Measurements from ENCODE around the gene PPP4C.

PPP4C gene

GRCh38 chr16:30083216-30084055 lies 7.6 kb downstream of the PPP4C start:
- TF ChIP-seq REST (IDR thresholded peaks at IDR 0.05; ENCODE audit: insufficient replicate concordance, low read depth): no peak
- TF ChIP-seq GABPA (IDR thresholded peaks at IDR 0.05; ENCODE audit: low read depth): no peak
- TF ChIP-seq POLR2AphosphoS5 (IDR thresholded peaks at IDR 0.05; ENCODE audit: low read depth): no peak
- no peak for TF ChIP-seq SPI1 (IDR thresholded peaks at IDR 0.05; ENCODE audit: borderline replicate concordance, low read depth)
- TF ChIP-seq CTCF (IDR thresholded peaks at IDR 0.05; ENCODE audit: insufficient read depth, low read length): no peak
- Histone ChIP-seq H3K4me3 (replicated peaks; ENCODE audit: insufficient read depth, low read length) (no peak overlapping the region), H3K27me3 (ENCODE audit: insufficient read depth, poor library complexity, severe bottlenecking) (no peaks in the 10 kb centered on the region), H3K27ac (replicated peaks) (no peak overlapping the region)
- DNase-seq (ENCODE audit: low read depth in 1 of 2, low spot score in 1 of 2): no peak

GRCh38 chr16:30084096-30084815 lies 8.5 kb downstream of the PPP4C start:
- TF ChIP-seq REST (IDR thresholded peaks at IDR 0.05; ENCODE audit: insufficient replicate concordance, low read depth) (no peak), CTCF (IDR thresholded peaks at IDR 0.05; ENCODE audit: insufficient read depth, low read length) (no peak), GABPA (IDR thresholded peaks at IDR 0.05; ENCODE audit: low read depth) (no peak), SPI1 (IDR thresholded peaks at IDR 0.05; ENCODE audit: borderline replicate concordance, low read depth) (no peak), POLR2AphosphoS5 (IDR thresholded peaks at IDR 0.05; ENCODE audit: low read depth) (no peak)
- DNase-seq (ENCODE audit: low read depth in 1 of 2, low spot score in 1 of 2): no peak
- Histone ChIP-seq H3K27ac (replicated peaks) (no peak overlapping the region), H3K4me3 (replicated peaks; ENCODE audit: insufficient read depth, low read length) (no peak overlapping the region), H3K27me3 (ENCODE audit: insufficient read depth, poor library complexity, severe bottlenecking) (no peaks in the 10 kb centered on the region)

- no peak for DNase-seq (ENCODE audit: low read depth in 1 of 2, low spot score in 1 of 2)
- H3K4me3 ChIP-seq (replicated peaks; ENCODE audit: insufficient read depth, low read length): no peak overlapping the region
- H3K27ac ChIP-seq (replicated peaks): no peak overlapping the region
- no peak for TF ChIP-seq REST (IDR thresholded peaks at IDR 0.05; ENCODE audit: insufficient replicate concordance, low read depth)
- TF ChIP-seq GABPA (IDR thresholded peaks at IDR 0.05; ENCODE audit: low read depth): no peak
- no peak for TF ChIP-seq SPI1 (IDR thresholded peaks at IDR 0.05; ENCODE audit: borderline replicate concordance, low read depth)
- TF ChIP-seq POLR2AphosphoS5 (IDR thresholded peaks at IDR 0.05; ENCODE audit: low read depth): no peak
- no peak for TF ChIP-seq CTCF (IDR thresholded peaks at IDR 0.05; ENCODE audit: insufficient read depth, low read length)
- no peaks in the 10 kb centered on the region for H3K27me3 ChIP-seq (ENCODE audit: insufficient read depth, poor library complexity, severe bottlenecking)
These were observed 9.0 kb downstream of the PPP4C start for GRCh38 chr16:30084816-30085159.
